Keratinocyte (primary cell): ENCODE data around the gene ANAPC1.

Experiments
- CTCF ChIP-seq, 3 experiments: IDR thresholded peaks in 1 of 3; conservative IDR thresholded peaks in 1 of 3; optimal IDR thresholded peaks in 1 of 3; 2 replicates in 2 of 3; 3 replicates in 1 of 3; pipeline versions ENCODE3 to v1.5.1; 2011; ENCODE audit warnings: low read length in 3 of 3, mild to moderate bottlenecking in 3 of 3, moderate library complexity in 2 of 3, control low read depth in 1 of 3, inconsistent platforms in 1 of 3; ENCODE audit not compliant: insufficient read depth in 2 of 3; ENCODE audit errors: extremely low read depth in 1 of 3
- EZH2 ChIP-seq: IDR thresholded peaks from one replicate; pipeline ENCODE4 v1.6.1; 2012; ENCODE audit warnings: inconsistent platforms, mild to moderate bottlenecking, low read length, moderate library complexity

DNA sequence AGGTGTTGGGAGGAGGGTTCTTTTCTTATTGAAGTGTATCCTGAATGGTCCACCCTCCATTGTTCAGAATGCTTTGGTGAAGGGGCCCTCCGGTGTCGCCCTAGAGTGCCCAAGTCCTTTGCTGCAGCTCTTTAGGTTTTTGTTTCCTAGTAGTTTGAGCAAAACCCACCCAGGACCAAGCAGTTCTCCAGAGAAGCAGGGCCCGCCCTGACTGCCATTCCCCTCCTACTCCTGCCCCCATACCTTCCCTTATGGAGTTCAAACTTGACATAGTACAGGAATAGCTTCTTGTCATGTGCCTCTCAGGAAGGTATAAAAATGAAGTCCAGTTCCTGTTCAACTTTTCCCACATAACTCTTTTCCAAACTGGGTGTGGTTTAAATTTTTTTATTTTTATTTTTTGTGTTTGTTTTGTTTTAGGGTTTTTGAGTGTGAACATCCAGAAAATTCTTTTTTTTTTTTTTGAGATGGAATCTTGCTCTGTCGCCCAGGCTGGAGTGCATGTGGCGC, 20.0 kb upstream of the ANAPC1 start:
- TF ChIP-seq CTCF (optimal IDR thresholded peaks at IDR 0.05 in 1 of 3, IDR thresholded peaks at IDR 0.05 in 1 of 3, conservative IDR thresholded peaks at IDR 0.05 in 1 of 3; ENCODE audit: extremely low read depth in 1 of 3, insufficient read depth in 2 of 3, low read length in 3 of 3) (no peak), EZH2 (no peak)
